ENCODE measurements around the gene RAE1. TPM values are rescaled to one million over a fixed set of nuclear protein-coding genes. Genes with fewer than 3 reads are reported as not detected.

Gene RAE1
- total and polyA plus RNA-seq, 2 of the 4 experiments (the other 2 are of a cell fraction), result 32.8 to 80.5 TPM

GRCh38 chr20:57372581-57373350 lies 21.7 kb downstream of the RAE1 start:
- WGBS, 2 experiments (ENCODE audit: extremely low coverage in 2 of 2, insufficient read length in 1 of 2), result 92% methylated on average over 11 of the region's 25 CpGs; no CpG with 5 or more reads in 1 of the 2 experiments
- no peak overlapping the region for H3K9ac ChIP-seq (ENCODE audit: low read depth, low read length)
- intact Hi-C loops (cut with micrococcal nuclease), result no loop called here
- no peak for ATAC-seq (ENCODE audit: low read depth)
- ChIA-PET POLR2A (ENCODE audit: unreplicated experiment) (no interaction called here), CTCF (no interaction called here)
- H2BK5ac ChIP-seq (ENCODE audit: low read depth, low read length, poor library complexity, severe bottlenecking), result no peak overlapping the region
- no peak overlapping the region for H2BK20ac ChIP-seq (ENCODE audit: low read depth, low read length)
- H3K4ac ChIP-seq (ENCODE audit: low read depth, low read length), result no peak overlapping the region
- no peak overlapping the region for H2AFZ ChIP-seq (replicated peaks; ENCODE audit: low read length, poor library complexity)
- DNase-seq, result no peak
- H3K27ac ChIP-seq (ENCODE audit: insufficient read depth, low read length), result no peak overlapping the region
- H2BK120ac ChIP-seq (ENCODE audit: low read depth, low read length), result no peak overlapping the region
- H4K20me1 ChIP-seq (ENCODE audit: insufficient read depth, low read length), result no peaks in the 10 kb centered on the region
- no peak overlapping the region for H3K14ac ChIP-seq (replicated peaks; ENCODE audit: low read depth, low read length)
- no peak overlapping the region for H4K5ac ChIP-seq (ENCODE audit: low read depth, low read length)
- no peak for TF ChIP-seq POLR2A (IDR thresholded peaks at IDR 0.05; ENCODE audit: low read depth, low read length)
- no peak for TF ChIP-seq USF2 (IDR thresholded peaks at IDR 0.05; ENCODE audit: low read depth, low read length)
- TF ChIP-seq RAD21 (IDR thresholded peaks at IDR 0.05; ENCODE audit: low read length), result no peak
- no peak for TF ChIP-seq BHLHE40 (IDR thresholded peaks at IDR 0.05; ENCODE audit: low read depth, low read length)
- TF ChIP-seq MAZ (IDR thresholded peaks at IDR 0.05; ENCODE audit: borderline replicate concordance, low read depth, low read length), result no peak
- no peak for TF ChIP-seq CHD1 (IDR thresholded peaks at IDR 0.05; ENCODE audit: low read depth, low read length)
- TF ChIP-seq CEBPB (IDR thresholded peaks at IDR 0.05; ENCODE audit: low read depth, low read length), result no peak
- TF ChIP-seq RFX5 (IDR thresholded peaks at IDR 0.05; ENCODE audit: low read depth, low read length), result no peak
- no peak for TF ChIP-seq NFE2L2 (IDR thresholded peaks at IDR 0.05; ENCODE audit: low read depth, low read length)
- TF ChIP-seq FOS (IDR thresholded peaks at IDR 0.05; ENCODE audit: low read depth, low read length), result no peak
- no peak for TF ChIP-seq MAFK (IDR thresholded peaks at IDR 0.05; ENCODE audit: low read depth, low read length)
- no peak for TF ChIP-seq SMC3 (IDR thresholded peaks at IDR 0.05; ENCODE audit: low read depth, low read length)
- TF ChIP-seq CTCF (conservative IDR thresholded peaks at IDR 0.05; ENCODE audit: low read depth, low read length), result no peak
- no peak for TF ChIP-seq MXI1 (IDR thresholded peaks at IDR 0.05; ENCODE audit: borderline replicate concordance, low read depth, low read length)
- no peak for TF ChIP-seq RCOR1 (IDR thresholded peaks at IDR 0.05; ENCODE audit: insufficient replicate concordance, low read length)
- no peak for TF ChIP-seq ELK1 (IDR thresholded peaks at IDR 0.05; ENCODE audit: borderline replicate concordance, low read depth, low read length)
- dilution Hi-C loops (cut with HindIII; ENCODE audit: low sequenced_read_pairs, unreplicated experiment), result no loop called here
- no peaks in the 10 kb centered on the region for H3K9me1 ChIP-seq (ENCODE audit: insufficient read depth, low read length)
- no peak overlapping the region for H3K18ac ChIP-seq (ENCODE audit: low read depth, low read length)
- H3K23ac ChIP-seq (ENCODE audit: low read depth, low read length), result no peak overlapping the region
- H3K56ac ChIP-seq (ENCODE audit: extremely low read depth, insufficient read depth, low read length), result no peak overlapping the region
- no peak overlapping the region for H3K4me3 ChIP-seq (ENCODE audit: insufficient read depth, low read depth, low read length)
- H2BK15ac ChIP-seq (ENCODE audit: low read depth, low read length), result no peak overlapping the region
- no peak overlapping the region for H3K4me2 ChIP-seq (ENCODE audit: low read depth, low read length)
- H3K36me3 ChIP-seq (ENCODE audit: control insufficient read depth, insufficient read depth, low read length), result peaks cover 77% of the 10 kb centered on the region
- H2AK5ac ChIP-seq (ENCODE audit: low read depth, low read length), result no peak overlapping the region
- H4K8ac ChIP-seq (ENCODE audit: low read depth in 2 of 2, low read length in 2 of 2), result no peak overlapping the region
- no peaks in the 10 kb centered on the region; a peak in 1 of 4 replicates for H3K79me1 ChIP-seq (ENCODE audit: low read depth in 1 of 2, low read length in 2 of 2)
- H2AK9ac ChIP-seq (replicated peaks; ENCODE audit: low read depth, low read length, poor library complexity), result no peak overlapping the region
- in situ Hi-C loops (cut with MboI; ENCODE audit: low sequenced_read_pairs), result loop anchor here (25.0 kb wide), 1 partner anchor 985 kb away; the partner anchor contains the start of genes AURKA and CSTF1
- H3K4me1 ChIP-seq (ENCODE audit: control insufficient read depth, insufficient read depth, low read length), result no peaks in the 10 kb centered on the region
- H4K91ac ChIP-seq (ENCODE audit: insufficient read depth, low read depth, low read length), result no peak overlapping the region
- H3K9me3 ChIP-seq (ENCODE audit: control insufficient read depth, insufficient read depth, low read length), result no peaks in the 10 kb centered on the region
- BruUV-seq (replicated peaks), result no TSS peak
- no peaks in the 10 kb centered on the region for H3K27me3 ChIP-seq (ENCODE audit: control insufficient read depth, insufficient read depth, low read length)

Measured in IMR-90 (cell line).